ENCODE results near the gene UBXN11. TPM values are rescaled to one million over a fixed set of nuclear protein-coding genes. Genes with fewer than 3 reads are reported as not detected.
A peak's percentile ranks its signal among the peaks of the same experiment; 100 is the strongest.

The UBXN11 gene
- 10 to 100 TPM; 17.4 to 21.1 (median 19.9) TPM for total RNA-seq

- Mint-ChIP-seq H3K27me3 (ENCODE audit: low read depth) (no peaks in the 10 kb centered on the region), H3K4me3 (peak within 1 kb of the TSS; percentile 96), H3K36me3 (ENCODE audit: insufficient read depth) (no peaks in the 10 kb centered on the region), H3K4me1 (ENCODE audit: low read depth) (peaks cover 28% of the 10 kb centered on the region), H3K9me3 (no peaks in the 10 kb centered on the region)
- DNase-seq: peak; percentile 85
- ATAC-seq: peak; percentile 99
Observed at GRCh38 chr1:26306290-26307229, at the start of gene UBXN11. UBXN11 (minus strand) TSS chr1:26306636; CDS start chr1:26302883, 3,753 bp downstream.

- ATAC-seq (no peak), DNase-seq (no peak)
- H3K27me3 Mint-ChIP-seq (ENCODE audit: low read depth): peaks cover 11% of the 10 kb centered on the region
- no peak overlapping the region for H3K4me3 Mint-ChIP-seq
- peaks cover 23% of the 10 kb centered on the region for H3K4me1 Mint-ChIP-seq (ENCODE audit: low read depth)
- H3K36me3 Mint-ChIP-seq (ENCODE audit: insufficient read depth): no peaks in the 10 kb centered on the region
- no peaks in the 10 kb centered on the region for H3K9me3 Mint-ChIP-seq
Observed at GRCh38 chr1:26356106-26356505, 49.7 kb upstream of the UBXN11 start.

- Mint-ChIP-seq H3K4me3 (no peak overlapping the region), H3K27me3 (ENCODE audit: low read depth) (no peaks in the 10 kb centered on the region), H3K36me3 (ENCODE audit: insufficient read depth) (no peaks in the 10 kb centered on the region), H3K9me3 (no peaks in the 10 kb centered on the region), H3K4me1 (ENCODE audit: low read depth) (peaks cover 17% of the 10 kb centered on the region)
- DNase-seq: no peak
- no peak for ATAC-seq
Observed at GRCh38 chr1:26354972-26355371, 48.5 kb upstream of the UBXN11 start.

GRCh38 chr1:26353976-26354820, 47.8 kb upstream of the UBXN11 start, which contains the start of gene CRYBG2:
CRYBG2 (minus strand) TSS chr1:26354130; CDS start chr1:26346657, 7,473 bp downstream.
- DNase-seq (no peak), ATAC-seq (no peak)
- no peaks in the 10 kb centered on the region for H3K36me3 Mint-ChIP-seq (ENCODE audit: insufficient read depth)
- no peaks in the 10 kb centered on the region for H3K27me3 Mint-ChIP-seq (ENCODE audit: low read depth)
- no peak within 1 kb of the TSS for H3K4me3 Mint-ChIP-seq
- H3K4me1 Mint-ChIP-seq (ENCODE audit: low read depth): peaks cover 12% of the 10 kb centered on the region
- H3K9me3 Mint-ChIP-seq: no peaks in the 10 kb centered on the region

GRCh38 chr1:26353210-26353859, 46.9 kb upstream of the UBXN11 start:
- Mint-ChIP-seq H3K4me1 (ENCODE audit: low read depth) (peaks cover 4% of the 10 kb centered on the region), H3K4me3 (no peak overlapping the region), H3K36me3 (ENCODE audit: insufficient read depth) (no peaks in the 10 kb centered on the region), H3K27me3 (ENCODE audit: low read depth) (no peaks in the 10 kb centered on the region), H3K9me3 (no peaks in the 10 kb centered on the region)
- DNase-seq (no peak), ATAC-seq (no peak)

GRCh38 chr1:26352338-26352679, 45.9 kb upstream of the UBXN11 start:
- no peak for ATAC-seq
- H3K4me3 Mint-ChIP-seq: no peak overlapping the region
- no peaks in the 10 kb centered on the region for H3K36me3 Mint-ChIP-seq (ENCODE audit: insufficient read depth)
- DNase-seq: no peak
- H3K27me3 Mint-ChIP-seq (ENCODE audit: low read depth): no peaks in the 10 kb centered on the region
- H3K9me3 Mint-ChIP-seq: no peaks in the 10 kb centered on the region
- H3K4me1 Mint-ChIP-seq (ENCODE audit: low read depth): peaks cover 3% of the 10 kb centered on the region

- ATAC-seq (no peak), DNase-seq (no peak)
- no peak overlapping the region for H3K4me3 Mint-ChIP-seq
- H3K9me3 Mint-ChIP-seq: no peaks in the 10 kb centered on the region
- H3K36me3 Mint-ChIP-seq (ENCODE audit: insufficient read depth): no peaks in the 10 kb centered on the region
- peaks cover 3% of the 10 kb centered on the region for H3K4me1 Mint-ChIP-seq (ENCODE audit: low read depth)
- H3K27me3 Mint-ChIP-seq (ENCODE audit: low read depth): no peaks in the 10 kb centered on the region
Observed at GRCh38 chr1:26351590-26352337, 45.3 kb upstream of the UBXN11 start.

- Mint-ChIP-seq H3K27me3 (ENCODE audit: low read depth) (no peaks in the 10 kb centered on the region), H3K4me3 (no peak overlapping the region), H3K4me1 (ENCODE audit: low read depth) (peaks cover 3% of the 10 kb centered on the region), H3K36me3 (ENCODE audit: insufficient read depth) (no peaks in the 10 kb centered on the region), H3K9me3 (no peaks in the 10 kb centered on the region)
- ATAC-seq (no peak), DNase-seq (no peak)
Observed at GRCh38 chr1:26350701-26351589, 44.5 kb upstream of the UBXN11 start.

- no peak for DNase-seq
- H3K4me3 Mint-ChIP-seq: no peak overlapping the region
Observed at GRCh38 chr1:26350343-26350700, 43.9 kb upstream of the UBXN11 start.

GRCh38 chr1:26349877-26350244, 43.4 kb upstream of the UBXN11 start:
- H3K36me3 Mint-ChIP-seq (ENCODE audit: insufficient read depth): no peaks in the 10 kb centered on the region
- H3K4me3 Mint-ChIP-seq: no peak overlapping the region
- no peaks in the 10 kb centered on the region for H3K27me3 Mint-ChIP-seq (ENCODE audit: low read depth)
- no peaks in the 10 kb centered on the region for H3K4me1 Mint-ChIP-seq (ENCODE audit: low read depth)
- no peaks in the 10 kb centered on the region for H3K9me3 Mint-ChIP-seq
- no peak for ATAC-seq
- DNase-seq: no peak

More at GRCh38 chr1:26350343-26350700, 43.9 kb upstream of the UBXN11 start:
- H3K4me1 Mint-ChIP-seq (ENCODE audit: low read depth): no peaks in the 10 kb centered on the region
- no peaks in the 10 kb centered on the region for H3K27me3 Mint-ChIP-seq (ENCODE audit: low read depth)
- H3K9me3 Mint-ChIP-seq: no peaks in the 10 kb centered on the region
- no peaks in the 10 kb centered on the region for H3K36me3 Mint-ChIP-seq (ENCODE audit: insufficient read depth)
- ATAC-seq: no peak

- DNase-seq (no peak), ATAC-seq (no peak)
- no peaks in the 10 kb centered on the region for H3K4me1 Mint-ChIP-seq (ENCODE audit: low read depth)
- no peak overlapping the region for H3K4me3 Mint-ChIP-seq
- no peaks in the 10 kb centered on the region for H3K27me3 Mint-ChIP-seq (ENCODE audit: low read depth)
- H3K36me3 Mint-ChIP-seq (ENCODE audit: insufficient read depth): no peaks in the 10 kb centered on the region
- no peaks in the 10 kb centered on the region for H3K9me3 Mint-ChIP-seq
Observed at GRCh38 chr1:26349188-26349876, 42.9 kb upstream of the UBXN11 start.

GRCh38 chr1:26346274-26347033, 40.0 kb upstream of the UBXN11 start:
- H3K9me3 Mint-ChIP-seq: no peaks in the 10 kb centered on the region
- DNase-seq: no peak
- H3K27me3 Mint-ChIP-seq (ENCODE audit: low read depth): no peaks in the 10 kb centered on the region
- ATAC-seq: no peak
- H3K36me3 Mint-ChIP-seq (ENCODE audit: insufficient read depth): no peaks in the 10 kb centered on the region
- H3K4me1 Mint-ChIP-seq (ENCODE audit: low read depth): no peaks in the 10 kb centered on the region
- no peak overlapping the region for H3K4me3 Mint-ChIP-seq
